Ascending aorta (tissue), 2 donors: ENCODE results near the gene KRTAP5-3. TPM values are rescaled to one million over a fixed set of nuclear protein-coding genes. Genes with fewer than 3 reads are reported as not detected.
"Not testable (repeated sequence)": the region's sequence is repeated elsewhere in the genome, so short reads cannot be mapped to it uniquely, and the experiment has no call there.

Experiments used
- DNase-seq, 2 donors: peaks; one replicate each; pipeline ENCODE4 v3.0.0-alpha.2; 2019; ENCODE audit warnings: low spot score in 2 of 2
- H3K27ac ChIP-seq, 2 donors: fragments of 200-600 bp; sonication (generic); one replicate each; pipeline ENCODE4 v1.5.1; 2016 to 2017; ENCODE audit warnings: mild to moderate bottlenecking in 1 of 2
- H3K27me3 ChIP-seq: fragments of 200-600 bp; sonication (generic); one replicate; pipeline ENCODE4 v1.5.1; 2017
- H3K36me3 ChIP-seq, 2 donors: fragments of 200-600 bp; sonication (generic); one replicate each; pipeline ENCODE4 v1.5.1; 2016
- H3K4me1 ChIP-seq, 2 donors: fragments of 200-600 bp; sonication (generic); one replicate each; pipeline ENCODE4 v1.5.1; 2016 to 2017; ENCODE audit warnings: mild to moderate bottlenecking in 1 of 2
- H3K4me3 ChIP-seq, 2 donors: fragments of 200-600 bp; sonication (generic); one replicate each; pipeline ENCODE4 v1.5.1; 2016 to 2017; ENCODE audit warnings: mild to moderate bottlenecking in 1 of 2
- H3K9me3 ChIP-seq, 2 donors: fragments of 200-600 bp; sonication (generic); one replicate each; pipeline ENCODE4 v1.5.1; 2016
- intact Hi-C: fragments of 100-400 bp; cut with DNase I; formaldehyde crosslinking; loops from one replicate; pipeline ENCODE4 v1.15.1; 2023
- total RNA-seq: library from RNA; depleted of rRNA; stranded (reverse); fragments of >200 nt; gene quantifications from one replicate; pipeline ENCODE4 v1.1.0, GENCODE V29; 2016
- TF ChIP-seq, protein P1 (sequence below), 3 experiments: fragments of 200-600 bp in 2 of 3; fragments of 450-650 bp in 1 of 3; sonication (generic) in 2 of 3; IDR thresholded peaks; one replicate each; pipeline ENCODE4 v1.5.1; 2016 to 2019; ENCODE audit warnings: antibody characterized with exemption in 3 of 3, mild to moderate bottlenecking in 1 of 3, moderate library complexity in 1 of 3

Gene KRTAP5-3
- total RNA-seq, 1 donor from 2014 or later, result not detected

DNA sequence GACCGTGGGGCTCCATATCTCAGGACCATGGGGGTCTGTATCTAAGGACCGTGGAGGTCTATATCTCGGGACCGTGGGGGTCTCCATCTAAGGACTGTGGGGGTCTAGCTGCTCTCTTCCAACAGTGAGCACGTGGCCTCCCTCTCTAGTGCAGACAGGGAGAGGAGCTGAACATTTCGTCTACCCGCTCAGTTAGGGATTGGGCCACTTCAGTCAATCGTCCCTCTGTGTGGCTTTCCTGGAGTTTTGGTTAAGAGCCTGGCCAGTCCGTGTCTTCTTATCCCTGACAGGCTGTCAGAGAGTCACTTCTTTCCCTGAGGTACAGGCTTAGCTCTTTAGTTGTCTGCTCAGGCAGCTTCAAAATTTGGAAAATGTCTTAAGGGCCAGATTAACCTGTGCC, 26.3 kb downstream of the KRTAP5-3 start:
- no peak overlapping the region for H3K27ac ChIP-seq
- no peaks in the 10 kb centered on the region for H3K4me1 ChIP-seq
- DNase-seq, result no peak
- TF ChIP-seq, protein P1, sequence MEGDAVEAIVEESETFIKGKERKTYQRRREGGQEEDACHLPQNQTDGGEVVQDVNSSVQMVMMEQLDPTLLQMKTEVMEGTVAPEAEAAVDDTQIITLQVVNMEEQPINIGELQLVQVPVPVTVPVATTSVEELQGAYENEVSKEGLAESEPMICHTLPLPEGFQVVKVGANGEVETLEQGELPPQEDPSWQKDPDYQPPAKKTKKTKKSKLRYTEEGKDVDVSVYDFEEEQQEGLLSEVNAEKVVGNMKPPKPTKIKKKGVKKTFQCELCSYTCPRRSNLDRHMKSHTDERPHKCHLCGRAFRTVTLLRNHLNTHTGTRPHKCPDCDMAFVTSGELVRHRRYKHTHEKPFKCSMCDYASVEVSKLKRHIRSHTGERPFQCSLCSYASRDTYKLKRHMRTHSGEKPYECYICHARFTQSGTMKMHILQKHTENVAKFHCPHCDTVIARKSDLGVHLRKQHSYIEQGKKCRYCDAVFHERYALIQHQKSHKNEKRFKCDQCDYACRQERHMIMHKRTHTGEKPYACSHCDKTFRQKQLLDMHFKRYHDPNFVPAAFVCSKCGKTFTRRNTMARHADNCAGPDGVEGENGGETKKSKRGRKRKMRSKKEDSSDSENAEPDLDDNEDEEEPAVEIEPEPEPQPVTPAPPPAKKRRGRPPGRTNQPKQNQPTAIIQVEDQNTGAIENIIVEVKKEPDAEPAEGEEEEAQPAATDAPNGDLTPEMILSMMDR (IDR thresholded peaks at IDR 0.05), result no peak
- no peak overlapping the region for H3K4me3 ChIP-seq
- intact Hi-C loops, result no loop called here
- H3K9me3 ChIP-seq, result peaks cover 0 to 2% of the 10 kb centered on the region in 2 donors
- H3K27me3 ChIP-seq, result no peaks in the 10 kb centered on the region
- no peaks in the 10 kb centered on the region for H3K36me3 ChIP-seq

- H3K27me3 ChIP-seq, result no peaks in the 10 kb centered on the region
- no peak for DNase-seq
- peaks cover 0 to 2% of the 10 kb centered on the region in 2 donors for H3K9me3 ChIP-seq
- H3K27ac ChIP-seq, result no peak overlapping the region
- H3K4me3 ChIP-seq, result no peak overlapping the region
- intact Hi-C loops, result loop anchor here (10.0 kb wide), 3 partner anchors 188 to 288 kb away; partner anchors contain the start of gene CTSD
- TF ChIP-seq, protein P1 (IDR thresholded peaks at IDR 0.05), result no peak
- peaks cover 11% of the 10 kb centered on the region in 2 donors for H3K4me1 ChIP-seq
- no peaks in the 10 kb centered on the region for H3K36me3 ChIP-seq
These were observed 31.4 kb downstream of the KRTAP5-3 start for GRCh38 chr11:1576825-1577224.

DNA sequence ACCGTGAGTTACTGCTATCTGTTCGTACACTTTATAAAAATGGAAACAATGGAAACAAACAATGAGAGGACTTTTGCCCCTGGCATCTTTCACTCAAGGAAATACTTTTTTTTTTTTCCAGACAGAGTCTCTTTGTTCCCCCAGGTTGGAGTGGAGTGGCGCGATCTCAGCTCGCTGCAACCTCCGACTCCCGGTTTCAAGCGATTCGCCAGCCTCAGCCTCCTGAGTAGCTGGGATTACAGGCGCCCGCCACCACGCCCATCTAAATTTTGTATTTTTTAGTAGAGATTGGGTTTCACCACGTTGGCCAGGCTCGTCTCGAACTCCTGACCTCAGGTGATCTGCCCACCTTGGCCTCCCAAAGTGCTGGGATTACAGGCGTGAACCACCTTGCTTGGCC, 32.5 kb downstream of the KRTAP5-3 start:
- not testable (repeated sequence) for H3K4me3 ChIP-seq, H3K9me3 ChIP-seq, H3K27ac ChIP-seq, DNase-seq, H3K36me3 ChIP-seq, H3K27me3 ChIP-seq
- H3K4me1 ChIP-seq, result peaks cover 12 to 15% of the 10 kb centered on the region in 2 donors
- intact Hi-C loops, result loop anchor here (2.0 to 10.0 kb wide), 4 partner anchors 189 to 373 kb away; partner anchors contain the start of gene CTSD

DNA sequence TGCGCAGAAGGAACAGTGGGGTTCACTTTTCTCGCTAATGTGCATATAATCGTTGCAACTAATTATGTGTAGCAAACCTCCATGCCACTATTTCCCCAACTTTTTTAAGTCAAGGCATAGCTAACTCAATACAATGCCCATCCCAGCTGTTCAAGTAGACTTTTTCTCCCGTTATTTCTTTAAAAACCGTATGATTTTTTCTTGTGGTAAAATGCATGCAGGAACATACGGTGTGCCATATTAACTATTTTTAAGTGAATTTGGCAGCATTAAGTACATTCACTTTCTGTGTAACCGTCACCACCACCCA, 33.4 kb downstream of the KRTAP5-3 start:
- Histone ChIP-seq H3K27ac (no peak overlapping the region), H3K36me3 (no peaks in the 10 kb centered on the region)
- intact Hi-C loops, result loop anchor here (1.0 to 10.0 kb wide), 9 partner anchors 29 to 1068 kb away; partner anchors contain the start of genes CTSD and RNH1

DNA sequence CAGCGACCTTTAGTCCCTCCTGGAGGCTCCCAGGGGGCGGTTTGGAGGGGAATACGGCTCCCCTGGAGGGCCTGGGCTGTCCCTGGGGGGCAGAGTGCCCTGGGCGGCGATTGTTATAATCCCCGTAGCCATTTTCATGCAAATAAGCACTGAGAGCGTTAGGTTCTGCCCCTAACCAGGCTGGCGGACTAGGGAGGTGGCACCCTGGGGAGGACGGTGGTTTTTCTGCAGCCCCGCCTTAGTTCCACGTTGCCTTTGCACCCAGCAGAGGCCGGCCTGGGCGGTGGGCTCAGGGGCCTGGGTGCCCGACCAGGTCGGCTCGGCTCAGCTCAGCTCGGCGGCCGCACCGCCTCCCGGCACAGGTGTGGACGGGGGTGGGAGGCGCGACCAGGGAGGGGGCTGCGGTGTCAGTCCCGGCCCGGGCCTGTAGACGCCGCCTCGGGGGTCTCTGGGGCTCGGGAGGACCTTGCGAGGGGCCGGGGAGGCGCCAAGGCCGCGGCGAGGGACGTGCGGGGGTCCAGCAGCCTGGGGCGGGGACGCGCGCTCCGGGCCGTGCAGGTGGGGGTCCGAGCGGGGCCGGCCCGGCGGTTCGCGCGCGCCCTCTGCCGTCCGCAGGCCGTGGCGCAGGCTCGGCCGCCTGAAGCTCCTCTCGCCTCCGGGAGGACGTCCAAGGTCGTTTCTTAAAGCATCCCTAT, 33.9 kb downstream of the KRTAP5-3 start:
- TF ChIP-seq, protein P1 (IDR thresholded peaks at IDR 0.05), result peak; percentile 51 to 98 (median 64)
- peak overlapping the region; percentile 57 to 74 for H3K4me3 ChIP-seq
- H3K27me3 ChIP-seq, result no peaks in the 10 kb centered on the region
- peaks cover 17 to 27% of the 10 kb centered on the region in 2 donors for H3K4me1 ChIP-seq
- peak in 1 of 2 donors; percentile 76 for DNase-seq
- no peaks in the 10 kb centered on the region for H3K36me3 ChIP-seq
- peak overlapping the region; percentile 80 to 87 for H3K27ac ChIP-seq
- intact Hi-C loops, result loop anchor here (1.0 to 10.0 kb wide), 9 partner anchors 28 to 1067 kb away; partner anchors contain the start of genes CTSD and RNH1
- peaks cover 0 to 2% of the 10 kb centered on the region in 2 donors for H3K9me3 ChIP-seq

More for the DNA sequence above, 33.4 kb downstream of the KRTAP5-3 start:
- Histone ChIP-seq H3K4me3 (no peak overlapping the region), H3K27me3 (no peaks in the 10 kb centered on the region), H3K9me3 (peaks cover 0 to 2% of the 10 kb centered on the region in 2 donors), H3K4me1 (peaks cover 17 to 22% of the 10 kb centered on the region in 2 donors)
- DNase-seq, result no peak
- TF ChIP-seq, protein P1 (IDR thresholded peaks at IDR 0.05), result no peak

GRCh38 chr11:1573903-1574237, 34.4 kb downstream of the KRTAP5-3 start:
- Histone ChIP-seq H3K27ac (peak overlapping the region; percentile 80 to 87), H3K4me3 (peak overlapping the region; percentile 57 to 74), H3K27me3 (no peaks in the 10 kb centered on the region), H3K36me3 (no peaks in the 10 kb centered on the region), H3K4me1 (peaks cover 17 to 27% of the 10 kb centered on the region in 2 donors), H3K9me3 (peaks cover 0 to 2% of the 10 kb centered on the region in 2 donors)
- peak in 1 of 2 donors; percentile 73 for DNase-seq
- intact Hi-C loops, result loop anchor here (1.0 to 10.0 kb wide), 9 partner anchors 28 to 1067 kb away; partner anchors contain the start of genes CTSD and RNH1
- TF ChIP-seq, protein P1 (IDR thresholded peaks at IDR 0.05), result no peak
